PC-9 (cell line): ENCODE measurements around the gene NECTIN1. TPM values are rescaled to one million over a fixed set of nuclear protein-coding genes. Genes with fewer than 3 reads are reported as not detected.

Experiments
- BruUV-seq: library from RNA; stranded (reverse); fragments of 400-500 nt; replicated peaks from 2 replicates; lab custom pipeline; 2021; lab: Mats Ljungman, UMichigan
- CTCF ChIA-PET: fragments of 300-600 bp; sonication (Branson Sonifier 250); formaldehyde crosslinking; loops from one replicate; lab custom pipeline; 2022; ENCODE audit warnings: antibody characterized with exemption; lab: Charles Lee
- POLR2A ChIA-PET: fragments of 300-600 bp; sonication (Branson Sonifier 250); formaldehyde crosslinking; loops from one replicate; lab custom pipeline; 2022; ENCODE audit warnings: antibody characterized with exemption; ENCODE audit not compliant: unreplicated experiment; lab: Charles Lee
- DNase-seq, 2 experiments: peaks; one replicate each; pipeline versions ENCODE4 v3.0.0 to v3.0.0-alpha.2; 2015 to 2022; ENCODE audit warnings: mixed read lengths in 1 of 2
- H2AFZ ChIP-seq: fragments of 200-600 bp; sonication (generic); 2 replicates; pipeline ENCODE4 v1.8.1; 2017; ENCODE audit warnings: antibody characterized with exemption
- H3F3A ChIP-seq: fragments of 200-600 bp; sonication (generic); 2 replicates; pipeline ENCODE4 v1.8.1; 2017; ENCODE audit warnings: antibody characterized with exemption, mild to moderate bottlenecking, low read depth; ENCODE audit not compliant: insufficient read depth
- H3K27ac ChIP-seq: fragments of 200-600 bp; sonication (generic); 2 replicates; pipeline ENCODE4 v1.6.1; 2016; ENCODE audit warnings: mixed run types
- H3K27me3 ChIP-seq: fragments of 200-600 bp; sonication (generic); 2 replicates; pipeline ENCODE4 v1.6.1; 2016; ENCODE audit warnings: low read depth, mixed run types; ENCODE audit not compliant: insufficient read depth
- H3K36me3 ChIP-seq: fragments of 200-600 bp; sonication (generic); 2 replicates; pipeline ENCODE4 v1.6.1; 2016; ENCODE audit warnings: low read depth, mixed run types
- H3K4me1 ChIP-seq: fragments of 200-600 bp; sonication (generic); replicated peaks from 2 replicates; pipeline ENCODE4 v1.6.1; 2016; ENCODE audit warnings: mixed run types; ENCODE audit not compliant: insufficient read depth
- H3K4me2 ChIP-seq: fragments of 200-600 bp; sonication (generic); 2 replicates; pipeline ENCODE4 v1.6.1; 2017; ENCODE audit warnings: mixed run types
- H3K4me3 ChIP-seq: fragments of 200-600 bp; sonication (generic); 2 replicates; pipeline ENCODE4 v1.6.1; 2016; ENCODE audit warnings: mixed run types
- H3K79me2 ChIP-seq: fragments of 200-600 bp; sonication (generic); 2 replicates; pipeline ENCODE4 v1.6.1; 2017; ENCODE audit warnings: low read depth, mixed run types
- H3K9me2 ChIP-seq: fragments of 200-600 bp; sonication (generic); 2 replicates; pipeline ENCODE4 v1.8.1; 2017; ENCODE audit warnings: mild to moderate bottlenecking; ENCODE audit not compliant: insufficient read depth
- H3K9me3 ChIP-seq: fragments of 200-600 bp; sonication (generic); 2 replicates; pipeline ENCODE4 v1.8.1; 2016; ENCODE audit warnings: low read depth; ENCODE audit not compliant: insufficient read depth
- H4K20me1 ChIP-seq: fragments of 200-600 bp; sonication (generic); 2 replicates; pipeline ENCODE4 v1.8.1; 2017; ENCODE audit not compliant: insufficient read depth
- EZH2 ChIP-seq: fragments of 200-600 bp; sonication (generic); IDR thresholded peaks from 2 replicates; pipeline ENCODE4 v1.8.0; 2017; ENCODE audit warnings: antibody characterized with exemption, low read depth
- intact Hi-C: fragments of 100-400 bp; cut with micrococcal nuclease; formaldehyde crosslinking; loops from one replicate; pipeline ENCODE4 v1.10.0; 2022; ENCODE audit not compliant: unreplicated experiment
- total RNA-seq: library from RNA; stranded (reverse); gene quantifications from 2 replicates; pipeline ENCODE4 v1.2.3, GENCODE V29; 2021
- TF ChIP-seq, protein P1 (sequence below): fragments of 200-600 bp; sonication (generic); conservative IDR thresholded peaks from 2 replicates; pipeline ENCODE4 v1.6.1; 2017; ENCODE audit warnings: mixed run types, antibody characterized with exemption, mild to moderate bottlenecking, moderate library complexity

The NECTIN1 gene
- total RNA-seq, 1 experiment from 2014 or later = 17.6 TPM

DNA sequence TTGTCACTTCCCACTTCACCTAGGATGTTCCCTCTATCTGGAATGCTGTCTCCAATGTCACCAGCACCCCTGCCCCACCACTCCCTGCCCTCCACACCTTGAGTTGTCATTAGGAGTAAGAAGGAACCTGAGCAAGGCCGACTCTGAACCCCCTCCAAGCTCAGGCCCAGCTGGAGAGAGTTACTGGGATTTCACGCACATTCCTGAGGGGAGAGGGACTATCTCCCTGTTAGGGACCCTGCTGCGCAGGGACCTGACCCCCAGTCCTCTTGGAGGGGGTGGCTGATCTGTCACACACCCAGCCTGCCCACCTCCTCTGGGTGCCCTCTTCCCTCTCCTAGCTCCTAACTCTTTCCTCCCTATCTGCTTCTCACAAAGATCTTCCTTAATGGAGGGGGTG lies 81.7 kb downstream of the NECTIN1 start:
- H3K4me3 ChIP-seq = no peak overlapping the region
- no peaks in the 10 kb centered on the region for H3K9me2 ChIP-seq
- no peaks in the 10 kb centered on the region for H3K4me1 ChIP-seq
- no peaks in the 10 kb centered on the region for H3K79me2 ChIP-seq
- no TSS peak for BruUV-seq
- no peak overlapping the region for H3K27ac ChIP-seq
- H3K27me3 ChIP-seq = 0 out of 2 replicates have a peak, but pooled peaks cover 6% of the 10 kb centered on the region
- H3K9me3 ChIP-seq = no peaks in the 10 kb centered on the region
- intact Hi-C loops = no loop called here
- POLR2A ChIA-PET = no interaction called here
- H2AFZ ChIP-seq = no peak overlapping the region
- no peak for DNase-seq
- no peaks in the 10 kb centered on the region for H3F3A ChIP-seq
- H3K4me2 ChIP-seq = no peak overlapping the region
- H3K36me3 ChIP-seq = no peaks in the 10 kb centered on the region
- CTCF ChIA-PET = no interaction called here
- no peaks in the 10 kb centered on the region for H4K20me1 ChIP-seq
- TF ChIP-seq EZH2 = no peak
- TF ChIP-seq, protein P1, sequence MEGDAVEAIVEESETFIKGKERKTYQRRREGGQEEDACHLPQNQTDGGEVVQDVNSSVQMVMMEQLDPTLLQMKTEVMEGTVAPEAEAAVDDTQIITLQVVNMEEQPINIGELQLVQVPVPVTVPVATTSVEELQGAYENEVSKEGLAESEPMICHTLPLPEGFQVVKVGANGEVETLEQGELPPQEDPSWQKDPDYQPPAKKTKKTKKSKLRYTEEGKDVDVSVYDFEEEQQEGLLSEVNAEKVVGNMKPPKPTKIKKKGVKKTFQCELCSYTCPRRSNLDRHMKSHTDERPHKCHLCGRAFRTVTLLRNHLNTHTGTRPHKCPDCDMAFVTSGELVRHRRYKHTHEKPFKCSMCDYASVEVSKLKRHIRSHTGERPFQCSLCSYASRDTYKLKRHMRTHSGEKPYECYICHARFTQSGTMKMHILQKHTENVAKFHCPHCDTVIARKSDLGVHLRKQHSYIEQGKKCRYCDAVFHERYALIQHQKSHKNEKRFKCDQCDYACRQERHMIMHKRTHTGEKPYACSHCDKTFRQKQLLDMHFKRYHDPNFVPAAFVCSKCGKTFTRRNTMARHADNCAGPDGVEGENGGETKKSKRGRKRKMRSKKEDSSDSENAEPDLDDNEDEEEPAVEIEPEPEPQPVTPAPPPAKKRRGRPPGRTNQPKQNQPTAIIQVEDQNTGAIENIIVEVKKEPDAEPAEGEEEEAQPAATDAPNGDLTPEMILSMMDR = no peak

DNA sequence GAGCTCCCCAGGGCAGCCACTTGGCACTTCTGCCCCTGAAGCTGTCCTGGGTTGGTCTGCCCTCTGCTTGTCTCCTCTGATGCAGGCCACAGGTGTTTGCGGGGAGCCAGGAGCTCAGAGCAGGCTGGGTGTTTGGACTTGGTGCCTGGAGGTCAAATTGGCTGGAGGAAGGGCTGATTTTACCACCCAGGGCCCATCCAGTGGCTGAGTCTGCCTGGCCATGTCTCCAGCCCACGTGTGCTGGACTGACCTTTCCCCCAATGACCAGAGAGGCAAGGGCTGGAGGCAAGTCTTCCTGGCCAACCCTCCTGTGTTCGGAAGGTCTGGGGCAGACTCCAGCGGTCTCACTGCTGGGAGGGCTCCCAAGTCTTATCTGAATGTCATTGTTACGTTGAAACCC lies 84.0 kb downstream of the NECTIN1 start:
- TF ChIP-seq, protein P1 = no peak
- TF ChIP-seq EZH2 = no peak
- H3K27ac ChIP-seq = no peak overlapping the region
- no peak overlapping the region for H3K4me2 ChIP-seq
- no peaks in the 10 kb centered on the region for H3F3A ChIP-seq
- H3K4me1 ChIP-seq = no peaks in the 10 kb centered on the region
- no peak for DNase-seq
- intact Hi-C loops = loop anchor here (2.0 kb wide), 1 partner anchor 164 kb away; no protein-coding TSS in a partner anchor
- no peaks in the 10 kb centered on the region for H3K36me3 ChIP-seq
- no peak overlapping the region for H3K4me3 ChIP-seq
- no TSS peak for BruUV-seq
- ChIA-PET CTCF (no interaction called here), POLR2A (no interaction called here)
- H3K79me2 ChIP-seq = no peaks in the 10 kb centered on the region
- H3K9me2 ChIP-seq = no peaks in the 10 kb centered on the region
- H3K27me3 ChIP-seq = no peaks in the 10 kb centered on the region
- no peak overlapping the region for H2AFZ ChIP-seq
- H4K20me1 ChIP-seq = no peaks in the 10 kb centered on the region
- no peaks in the 10 kb centered on the region for H3K9me3 ChIP-seq

DNA sequence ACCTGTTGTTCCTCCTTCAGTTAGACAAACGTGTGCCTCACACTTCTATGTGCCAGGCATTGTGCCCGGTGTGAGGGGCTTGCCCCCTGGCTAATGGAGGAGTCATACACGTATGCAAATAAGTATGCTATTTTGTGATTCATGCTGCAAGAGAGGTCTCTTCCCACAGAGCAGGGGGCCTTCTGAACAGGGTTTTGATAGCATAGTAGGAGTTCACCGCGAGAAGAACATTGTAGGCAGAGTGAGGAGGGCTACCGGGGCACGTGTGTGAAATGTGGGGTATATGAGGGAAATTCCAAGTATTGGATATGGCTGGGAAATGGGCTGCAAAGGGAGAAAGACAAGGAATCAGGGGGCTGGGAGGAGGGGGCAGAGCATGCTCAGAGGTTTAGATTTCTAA lies 84.5 kb downstream of the NECTIN1 start:
- no peak overlapping the region for H3K4me2 ChIP-seq
- H3K27ac ChIP-seq = no peak overlapping the region
- TF ChIP-seq, protein P1 = no peak
- TF ChIP-seq EZH2 = no peak
- no peaks in the 10 kb centered on the region for H3K79me2 ChIP-seq
- BruUV-seq = no TSS peak
- no peak overlapping the region for H3K4me3 ChIP-seq
- H3K9me2 ChIP-seq = no peaks in the 10 kb centered on the region
- no peak for DNase-seq
- ChIA-PET POLR2A (no interaction called here), CTCF (no interaction called here)
- H3K4me1 ChIP-seq = no peaks in the 10 kb centered on the region
- no peak overlapping the region for H2AFZ ChIP-seq
- no peaks in the 10 kb centered on the region for H4K20me1 ChIP-seq
- H3K27me3 ChIP-seq = 0 out of 2 replicates have a peak, but pooled peaks cover 3% of the 10 kb centered on the region
- H3K9me3 ChIP-seq = no peaks in the 10 kb centered on the region
- intact Hi-C loops = loop anchor here (2.0 to 5.0 kb wide), 2 partner anchors 112 to 164 kb away; no protein-coding TSS in a partner anchor
- no peaks in the 10 kb centered on the region for H3K36me3 ChIP-seq
- no peaks in the 10 kb centered on the region for H3F3A ChIP-seq
